Measurements from ENCODE around the gene NECAB3.

GRCh38 chr20:33694639-33695012, 20.4 kb upstream of the NECAB3 start:
- no peak for TF ChIP-seq CTCF (IDR thresholded peaks at IDR 0.05; ENCODE audit: low read depth, low read length, missing input control)
- TF ChIP-seq RAD21 (IDR thresholded peaks at IDR 0.05) = no peak
- no peak for TF ChIP-seq MAX (IDR thresholded peaks at IDR 0.05)
- no peak for TF ChIP-seq NR2F2 (IDR thresholded peaks at IDR 0.05)
